HG03064 (cell line): ENCODE measurements around the gene SCD.
"Not testable (repeated sequence)": the region's sequence is repeated elsewhere in the genome, so short reads cannot be mapped to it uniquely, and the experiment has no call there.

ENCODE experiments used
- ATAC-seq: cut with Tn5 transposase; IDR thresholded peaks from one replicate; pipeline ENCODE4 v1.9.1; 2021; ENCODE audit warnings: low read depth; ENCODE audit not compliant: unreplicated experiment

The SCD gene

GRCh38 chr10:100359529-100360150 is 12.6 kb downstream of the SCD start:
- no peak for ATAC-seq

GRCh38 chr10:100360234-100360633 is 13.2 kb downstream of the SCD start:
- no peak for ATAC-seq

DNA sequence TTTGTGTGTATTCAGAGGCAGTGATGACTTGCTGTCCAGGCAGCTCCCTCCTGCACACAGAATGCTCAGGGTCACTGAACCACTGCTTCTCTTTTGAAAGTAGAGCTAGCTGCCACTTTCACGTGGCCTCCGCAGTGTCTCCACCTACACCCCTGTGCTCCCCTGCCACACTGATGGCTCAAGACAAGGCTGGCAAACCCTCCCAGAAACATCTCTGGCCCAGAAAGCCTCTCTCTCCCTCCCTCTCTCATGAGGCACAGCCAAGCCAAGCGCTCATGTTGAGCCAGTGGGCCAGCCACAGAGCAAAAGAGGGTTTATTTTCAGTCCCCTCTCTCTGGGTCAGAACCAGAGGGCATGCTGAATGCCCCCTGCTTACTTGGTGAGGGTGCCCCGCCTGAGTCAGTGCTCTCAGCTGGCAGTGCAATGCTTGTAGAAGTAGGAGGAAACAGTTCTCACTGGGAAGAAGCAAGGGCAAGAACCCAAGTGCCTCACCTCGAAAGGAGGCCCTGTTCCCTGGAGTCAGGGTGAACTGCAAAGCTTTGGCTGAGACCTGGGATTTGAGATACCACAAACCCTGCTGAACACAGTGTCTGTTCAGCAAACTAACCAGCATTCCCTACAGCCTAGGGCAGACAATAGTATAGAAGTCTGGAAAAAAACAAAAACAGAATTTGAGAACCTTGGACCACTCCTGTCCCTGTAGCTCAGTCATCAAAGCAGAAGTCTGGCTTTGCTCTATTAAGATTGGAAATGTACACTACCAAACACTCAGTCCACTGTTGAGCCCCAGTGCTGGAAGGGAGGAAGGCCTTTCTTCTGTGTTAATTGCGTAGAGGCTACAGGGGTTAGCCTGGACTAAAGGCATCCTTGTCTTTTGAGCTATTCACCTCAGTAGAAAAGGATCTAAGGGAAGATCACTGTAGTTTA is 15.8 kb downstream of the SCD start:
- ATAC-seq: no peak

DNA sequence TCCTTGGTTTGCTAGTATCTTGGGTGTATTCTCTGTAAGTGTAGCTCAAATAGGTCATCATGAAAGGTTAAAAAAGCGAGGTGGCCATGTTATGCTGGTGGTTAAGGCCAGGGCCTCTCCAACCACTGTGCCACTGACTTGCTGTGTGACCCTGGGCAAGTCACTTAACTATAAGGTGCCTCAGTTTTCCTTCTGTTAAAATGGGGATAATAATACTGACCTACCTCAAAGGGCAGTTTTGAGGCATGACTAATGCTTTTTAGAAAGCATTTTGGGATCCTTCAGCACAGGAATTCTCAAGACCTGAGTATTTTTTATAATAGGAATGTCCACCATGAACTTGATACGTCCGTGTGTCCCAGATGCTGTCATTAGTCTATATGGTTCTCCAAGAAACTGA is 17.1 kb downstream of the SCD start:
- ATAC-seq: no peak

DNA sequence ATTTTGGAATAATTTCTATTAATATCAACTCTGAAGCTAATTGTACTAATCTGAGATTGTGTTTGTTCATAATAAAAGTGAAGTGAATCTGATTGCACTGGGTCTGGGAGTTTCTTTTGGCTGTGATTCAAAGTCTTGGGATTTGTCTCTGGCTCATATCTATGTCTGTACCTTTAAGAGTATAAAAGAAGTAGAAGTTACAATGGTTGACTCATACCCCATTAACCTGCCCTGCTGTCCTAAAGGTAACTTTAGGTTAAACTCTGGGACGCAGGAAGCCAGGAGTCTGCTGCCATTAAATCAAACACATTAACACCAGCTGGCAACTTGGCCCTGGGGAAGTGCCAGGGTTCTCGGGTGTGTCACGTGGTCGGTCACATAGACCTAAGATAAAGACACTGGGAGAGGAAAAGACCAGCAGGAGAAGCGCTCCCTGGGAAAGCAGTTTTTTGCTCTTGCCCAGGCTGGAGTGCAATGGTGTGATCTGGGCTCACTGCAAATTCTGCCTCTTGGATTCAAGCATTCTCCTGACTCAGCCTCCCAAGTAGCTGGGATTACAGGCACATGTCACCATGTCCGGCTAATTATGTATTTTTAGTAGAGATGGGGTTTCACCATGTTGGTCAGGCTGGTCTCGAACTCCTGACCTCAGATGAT is 17.8 kb downstream of the SCD start:
- no peak for ATAC-seq

DNA sequence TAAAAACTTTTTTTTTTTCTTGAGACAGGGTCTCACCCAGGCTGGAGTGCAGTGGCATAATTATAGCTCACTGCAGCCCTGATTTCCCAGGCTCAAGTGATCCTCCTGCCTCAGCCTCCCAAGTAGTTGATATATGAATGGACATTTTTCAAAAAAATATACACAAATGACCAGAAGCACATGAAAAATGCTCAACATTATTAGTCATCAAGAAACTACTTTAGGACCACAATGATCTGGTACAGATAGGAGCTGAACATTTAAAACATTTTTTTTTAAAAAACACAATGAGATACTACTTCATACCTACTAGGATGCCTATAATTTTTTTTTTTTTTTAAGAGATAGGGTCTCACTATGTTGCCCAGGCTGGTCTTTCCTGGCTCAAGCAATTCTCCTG is 21.7 kb downstream of the SCD start:
- ATAC-seq: no peak

DNA sequence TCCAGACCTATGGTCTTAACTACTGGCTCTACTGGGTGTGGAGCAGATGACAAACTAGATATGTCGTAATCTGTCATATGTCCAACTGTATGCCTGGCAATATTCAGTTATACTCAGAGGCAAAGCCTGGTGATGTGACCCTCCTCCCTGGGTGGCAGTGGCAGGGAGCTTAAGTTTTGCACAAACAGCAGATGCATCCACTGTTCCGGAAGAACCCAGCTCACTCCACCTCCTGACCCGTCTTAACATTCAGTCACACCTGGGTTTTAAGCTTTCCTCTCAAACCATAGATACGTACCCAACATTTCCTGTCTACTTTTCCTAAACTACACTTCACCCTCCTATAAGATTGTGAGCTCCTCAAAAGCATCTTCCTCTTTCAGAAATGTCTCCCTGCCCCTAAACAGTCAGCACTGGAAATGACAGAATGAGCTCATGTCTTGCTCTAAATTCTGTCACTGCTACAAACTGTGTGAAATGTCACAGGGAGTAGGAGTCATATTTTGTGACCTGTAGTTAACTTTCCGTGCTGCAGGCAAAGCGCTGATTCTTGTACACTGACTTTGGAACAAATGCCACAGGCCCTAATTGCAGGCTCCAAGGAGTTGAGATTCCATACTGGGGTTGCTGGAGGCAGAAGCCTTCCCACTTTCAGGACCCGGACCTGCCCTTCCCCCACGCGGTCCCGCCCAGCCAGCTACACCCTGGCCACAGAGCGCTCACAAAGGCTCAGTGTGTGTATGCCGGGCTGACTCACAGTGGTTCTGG is 23.9 kb downstream of the SCD start:
- ATAC-seq: no peak

- ATAC-seq: no peak
Measured at GRCh38 chr10:100371482-100372027, 24.5 kb downstream of the SCD start.

DNA sequence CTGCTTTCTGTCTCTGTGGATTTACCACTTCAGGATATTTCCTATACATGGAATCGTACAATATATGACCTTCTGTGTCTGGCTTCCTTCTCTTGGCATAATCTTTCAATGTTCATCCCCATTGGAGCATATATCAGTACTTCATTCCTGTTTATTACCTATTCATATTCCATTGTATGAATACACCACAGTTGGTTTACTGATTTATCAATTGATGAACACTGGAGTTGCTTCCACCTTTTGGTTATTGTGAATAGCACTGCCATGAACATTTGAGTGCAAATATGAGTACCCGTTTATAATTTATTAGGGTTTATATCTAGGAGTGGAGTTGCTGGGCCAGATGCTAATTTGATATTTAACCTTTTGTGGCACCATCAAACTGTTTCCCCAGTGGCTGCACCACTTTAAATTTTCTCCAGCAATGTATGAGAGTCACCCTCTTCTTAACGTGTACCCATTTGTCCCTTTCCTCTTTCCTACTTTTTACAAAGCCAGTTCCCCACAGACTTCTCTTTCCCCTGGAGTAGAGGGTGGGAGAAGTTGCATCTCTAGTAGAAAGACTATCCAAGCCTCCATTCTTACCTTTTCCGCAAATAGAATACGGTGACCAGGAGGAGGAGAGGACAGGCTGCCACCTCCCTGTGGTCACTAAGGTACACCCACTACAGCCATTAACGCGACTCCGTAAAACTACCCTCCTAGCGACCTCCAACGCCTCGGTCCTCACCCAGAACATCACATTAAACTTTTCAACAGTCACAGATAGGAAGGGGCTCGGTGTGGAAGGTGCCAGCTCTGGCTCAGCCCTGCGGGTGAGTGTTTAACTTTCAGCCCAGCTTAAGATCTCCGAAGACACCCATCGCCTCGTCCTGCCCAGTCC is 25.6 kb downstream of the SCD start:
- ATAC-seq: no peak

- peak; percentile 89 for ATAC-seq
Measured at GRCh38 chr10:100373298-100374199, 26.5 kb downstream of the SCD start.

- no peak for ATAC-seq
Measured at GRCh38 chr10:100374200-100374655, 27.2 kb downstream of the SCD start.

DNA sequence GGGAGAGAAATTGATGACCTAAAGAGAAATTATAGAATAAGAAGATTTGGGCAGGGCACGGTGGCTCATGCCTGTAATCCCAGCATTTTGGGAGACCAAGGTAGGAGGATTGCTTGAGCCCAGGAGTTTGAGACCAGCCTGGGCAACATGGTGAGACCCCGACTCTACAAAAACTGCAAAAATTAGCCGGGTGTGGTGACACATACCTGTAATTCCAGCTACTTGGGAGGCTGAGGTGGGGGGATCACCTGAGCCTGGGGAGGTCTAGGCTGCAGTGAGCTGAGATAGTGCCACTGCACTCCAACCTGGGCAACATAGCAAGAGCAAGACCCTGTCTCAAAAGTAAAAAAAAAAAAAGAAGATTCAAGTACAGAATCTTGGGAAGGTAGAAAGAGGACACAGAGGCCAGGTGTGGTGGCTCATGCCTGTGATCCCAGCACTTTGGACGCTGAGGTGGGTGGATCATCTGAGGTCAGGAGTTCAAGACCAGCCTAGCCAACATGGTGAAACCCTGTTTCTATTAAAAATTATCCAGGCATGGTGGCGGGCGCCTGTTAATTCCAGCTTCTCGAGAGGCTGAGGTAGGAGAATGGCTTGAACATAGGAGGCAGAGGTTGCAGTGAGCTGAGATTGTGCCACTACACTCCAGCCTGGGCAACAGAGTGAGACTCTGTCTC is 27.8 kb downstream of the SCD start:
- ATAC-seq: not testable (repeated sequence)

DNA sequence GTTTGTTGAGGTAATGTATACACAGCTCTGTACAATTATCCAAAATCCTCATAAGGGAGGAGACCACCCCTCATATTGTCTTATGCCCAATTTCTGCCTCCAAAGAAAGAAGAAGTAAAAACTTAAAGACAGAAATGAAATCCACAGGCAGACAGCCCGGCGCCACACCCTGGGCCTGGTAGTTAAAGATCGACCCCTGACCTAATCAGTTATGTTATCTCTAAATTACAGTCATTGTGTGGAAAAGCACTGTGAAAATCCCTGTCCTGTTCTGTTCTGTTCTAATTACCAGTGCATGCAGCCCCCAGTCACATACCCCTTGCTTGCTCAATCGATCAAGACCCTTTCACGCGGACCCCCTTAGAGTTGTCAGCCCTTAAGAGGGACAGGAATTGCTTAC is 29.6 kb downstream of the SCD start:
- not testable (repeated sequence) for ATAC-seq

DNA sequence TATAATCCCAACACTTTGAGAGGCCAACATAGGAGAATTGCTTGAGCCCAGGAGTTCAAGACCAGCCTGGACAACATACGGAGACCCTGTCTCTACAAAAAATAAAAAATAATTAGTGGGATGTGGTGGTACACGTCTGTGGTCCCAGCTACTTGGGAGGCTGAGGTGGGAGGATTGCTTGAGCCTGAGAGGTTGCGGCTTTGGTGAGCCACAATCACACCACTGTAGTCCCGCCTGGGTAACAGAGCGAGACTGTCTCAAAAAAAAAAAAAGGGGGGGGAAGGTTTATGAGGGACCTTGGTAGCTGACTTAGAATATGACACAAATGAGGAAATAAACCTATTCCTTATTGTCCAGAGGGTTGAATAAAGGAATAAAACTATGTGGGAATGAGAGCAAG is 30.8 kb downstream of the SCD start:
- ATAC-seq: no peak

GRCh38 chr10:100380400-100380799 is 33.4 kb downstream of the SCD start:
- ATAC-seq: no peak

GRCh38 chr10:100382553-100382952 is 35.5 kb downstream of the SCD start:
- no peak for ATAC-seq

- no peak for ATAC-seq
Measured at GRCh38 chr10:100383251-100383650, 36.2 kb downstream of the SCD start.
